Loucy (cell line): ENCODE results near the gene PRKAR2B.

Experiments used
- H2AFZ ChIP-seq: fragments of 200-600 bp; sonication (generic); 2 replicates; pipeline ENCODE4 v1.6.0; 2016; ENCODE audit warnings: antibody characterized with exemption, mild to moderate bottlenecking, low read length, moderate library complexity
- H3F3A ChIP-seq: fragments of 200-600 bp; 2 replicates; pipeline ENCODE4 v1.6.0; 2016; ENCODE audit warnings: antibody characterized with exemption, low read depth, mild to moderate bottlenecking
- H3K27me3 ChIP-seq: fragments of 200-600 bp; sonication (generic); 2 replicates; pipeline ENCODE4 v1.6.1; 2014; ENCODE audit warnings: low read length, mild to moderate bottlenecking; ENCODE audit not compliant: insufficient read depth, poor library complexity, severe bottlenecking
- H3K36me3 ChIP-seq: fragments of 200-600 bp; sonication (generic); 2 replicates; pipeline ENCODE4 v1.6.1; 2016; ENCODE audit warnings: low read length; ENCODE audit not compliant: insufficient read depth
- H3K4me1 ChIP-seq: fragments of 200-600 bp; sonication (generic); 2 replicates; pipeline ENCODE4 v1.5.1; 2014; ENCODE audit warnings: low read length, mild to moderate bottlenecking; ENCODE audit not compliant: insufficient read depth, poor library complexity, severe bottlenecking
- H3K4me2 ChIP-seq: fragments of 200-600 bp; sonication (generic); 2 replicates; pipeline ENCODE4 v1.6.0; 2014; ENCODE audit warnings: antibody characterized with exemption, low read length, low read depth, mild to moderate bottlenecking; ENCODE audit not compliant: poor library complexity, severe bottlenecking
- H3K4me3 ChIP-seq: fragments of 200-600 bp; sonication (generic); 2 replicates; pipeline ENCODE4 v1.5.1; 2014; ENCODE audit warnings: low read length, mild to moderate bottlenecking, mixed read lengths; ENCODE audit not compliant: poor library complexity, severe bottlenecking
- H3K79me2 ChIP-seq: fragments of 200-600 bp; sonication (generic); 2 replicates; pipeline ENCODE4 v1.6.1; 2014; ENCODE audit warnings: low read length; ENCODE audit not compliant: insufficient read depth
- H3K9ac ChIP-seq: fragments of 200-600 bp; sonication (generic); 2 replicates; pipeline ENCODE4 v1.6.0; 2014; ENCODE audit warnings: mild to moderate bottlenecking, low read depth, low read length, moderate library complexity; ENCODE audit not compliant: poor library complexity, severe bottlenecking
- H3K9me2 ChIP-seq: fragments of 200-600 bp; sonication (generic); replicated peaks from 2 replicates; pipeline ENCODE4 v1.6.1; 2016; ENCODE audit warnings: low read depth, low read length, mixed read lengths
- H3K9me3 ChIP-seq: fragments of 200-600 bp; sonication (generic); 2 replicates; pipeline ENCODE4 v1.6.1; 2014; ENCODE audit warnings: mild to moderate bottlenecking, antibody characterized with exemption, low read length, low read depth; ENCODE audit not compliant: insufficient read depth
- H4K20me1 ChIP-seq: fragments of 200-600 bp; sonication (generic); 2 replicates; pipeline ENCODE4 v1.6.0; 2014; ENCODE audit warnings: antibody characterized with exemption, low read length, mild to moderate bottlenecking; ENCODE audit not compliant: insufficient read depth, poor library complexity, severe bottlenecking
- EZH2phosphoT487 ChIP-seq: fragments of 200-600 bp; IDR thresholded peaks from 2 replicates; pipeline ENCODE4 v1.6.1; 2018; ENCODE audit warnings: antibody characterized with exemption, mild to moderate bottlenecking, moderate library complexity, borderline replicate concordance
- TF ChIP-seq, protein P1 (sequence below): fragments of 200-600 bp; sonication (generic); conservative IDR thresholded peaks from 2 replicates; pipeline ENCODE4 v1.5.1; 2014; ENCODE audit warnings: mild to moderate bottlenecking, antibody characterized with exemption, low read length

Gene PRKAR2B

DNA sequence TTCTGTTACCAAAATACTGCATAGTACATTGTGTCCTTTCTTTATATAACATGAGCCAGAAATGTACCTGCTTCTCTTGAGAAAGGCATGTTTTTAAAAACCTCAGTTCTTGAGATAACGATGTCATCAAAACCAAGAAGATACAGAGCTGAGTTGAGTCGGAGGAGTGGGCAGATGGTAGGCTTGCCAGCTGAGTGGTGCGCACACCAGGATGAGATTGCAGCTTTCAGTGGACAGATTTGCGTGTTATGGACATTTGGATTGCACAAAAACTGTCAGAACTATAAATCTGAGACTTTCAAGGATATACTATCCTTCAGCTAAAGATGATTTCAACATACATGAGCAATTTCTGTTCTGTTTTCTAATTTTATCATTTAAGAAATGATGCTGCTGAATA, 25.0 kb downstream of the PRKAR2B start:
- H3K79me2 ChIP-seq, result no peaks in the 10 kb centered on the region
- no peak overlapping the region for H3K4me2 ChIP-seq
- H3K9ac ChIP-seq, result no peak overlapping the region
- no peaks in the 10 kb centered on the region for H3K9me3 ChIP-seq
- no peaks in the 10 kb centered on the region for H3F3A ChIP-seq
- TF ChIP-seq EZH2phosphoT487, result no peak
- TF ChIP-seq, protein P1, sequence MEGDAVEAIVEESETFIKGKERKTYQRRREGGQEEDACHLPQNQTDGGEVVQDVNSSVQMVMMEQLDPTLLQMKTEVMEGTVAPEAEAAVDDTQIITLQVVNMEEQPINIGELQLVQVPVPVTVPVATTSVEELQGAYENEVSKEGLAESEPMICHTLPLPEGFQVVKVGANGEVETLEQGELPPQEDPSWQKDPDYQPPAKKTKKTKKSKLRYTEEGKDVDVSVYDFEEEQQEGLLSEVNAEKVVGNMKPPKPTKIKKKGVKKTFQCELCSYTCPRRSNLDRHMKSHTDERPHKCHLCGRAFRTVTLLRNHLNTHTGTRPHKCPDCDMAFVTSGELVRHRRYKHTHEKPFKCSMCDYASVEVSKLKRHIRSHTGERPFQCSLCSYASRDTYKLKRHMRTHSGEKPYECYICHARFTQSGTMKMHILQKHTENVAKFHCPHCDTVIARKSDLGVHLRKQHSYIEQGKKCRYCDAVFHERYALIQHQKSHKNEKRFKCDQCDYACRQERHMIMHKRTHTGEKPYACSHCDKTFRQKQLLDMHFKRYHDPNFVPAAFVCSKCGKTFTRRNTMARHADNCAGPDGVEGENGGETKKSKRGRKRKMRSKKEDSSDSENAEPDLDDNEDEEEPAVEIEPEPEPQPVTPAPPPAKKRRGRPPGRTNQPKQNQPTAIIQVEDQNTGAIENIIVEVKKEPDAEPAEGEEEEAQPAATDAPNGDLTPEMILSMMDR, result no peak
- no peaks in the 10 kb centered on the region for H3K27me3 ChIP-seq
- no peaks in the 10 kb centered on the region for H3K36me3 ChIP-seq
- H3K4me3 ChIP-seq, result no peak overlapping the region
- H3K9me2 ChIP-seq, result no peaks in the 10 kb centered on the region
- no peak overlapping the region for H2AFZ ChIP-seq
- no peaks in the 10 kb centered on the region for H3K4me1 ChIP-seq
- H4K20me1 ChIP-seq, result no peaks in the 10 kb centered on the region

DNA sequence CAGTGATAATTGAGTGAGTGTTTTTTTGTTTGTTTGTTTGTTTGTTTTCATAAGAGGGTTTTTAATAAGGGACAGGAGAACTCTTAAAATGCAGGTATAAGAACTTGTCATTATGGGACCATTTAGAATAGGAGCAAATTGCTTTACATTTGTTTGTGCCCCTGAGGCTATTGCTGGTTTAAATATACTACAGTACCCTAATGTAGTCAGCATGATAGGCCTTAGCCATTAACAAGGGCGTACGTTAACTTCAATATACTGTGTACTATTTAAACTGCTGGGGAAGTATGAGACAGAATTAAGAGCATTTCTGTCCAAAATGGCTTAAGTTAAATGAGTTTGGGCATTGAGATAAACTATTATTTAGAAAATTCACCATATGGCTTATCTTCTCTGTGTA, 26.2 kb downstream of the PRKAR2B start:
- no peak overlapping the region for H3K9ac ChIP-seq
- no peaks in the 10 kb centered on the region for H4K20me1 ChIP-seq
- H3F3A ChIP-seq, result no peaks in the 10 kb centered on the region
- no peaks in the 10 kb centered on the region for H3K4me1 ChIP-seq
- H3K79me2 ChIP-seq, result no peaks in the 10 kb centered on the region
- H2AFZ ChIP-seq, result no peak overlapping the region
- H3K9me3 ChIP-seq, result no peaks in the 10 kb centered on the region
- H3K4me2 ChIP-seq, result no peak overlapping the region
- TF ChIP-seq, protein P1, result no peak
- TF ChIP-seq EZH2phosphoT487, result no peak
- no peaks in the 10 kb centered on the region for H3K36me3 ChIP-seq
- H3K9me2 ChIP-seq, result no peaks in the 10 kb centered on the region
- H3K4me3 ChIP-seq, result no peak overlapping the region
- H3K27me3 ChIP-seq, result no peaks in the 10 kb centered on the region

DNA sequence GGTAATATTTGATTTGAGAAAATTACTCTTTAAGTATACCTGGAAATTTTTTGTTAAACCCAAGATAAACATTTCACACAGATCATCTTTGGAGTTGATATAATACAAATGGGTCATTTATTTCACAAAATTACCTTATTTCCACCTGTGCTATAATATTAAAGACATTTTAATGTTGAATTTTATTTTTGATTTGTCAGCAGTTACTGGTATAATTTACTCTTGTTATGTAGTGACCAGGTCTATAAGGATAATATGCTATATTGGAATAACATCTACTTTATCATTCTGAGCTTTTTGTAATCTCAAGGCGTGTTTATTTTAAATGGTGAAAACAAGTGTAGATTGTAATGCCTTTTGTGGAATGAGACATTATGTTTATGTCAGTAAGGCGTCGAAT, 26.6 kb downstream of the PRKAR2B start:
- H3K9me2 ChIP-seq, result no peaks in the 10 kb centered on the region
- no peaks in the 10 kb centered on the region for H4K20me1 ChIP-seq
- no peaks in the 10 kb centered on the region for H3K9me3 ChIP-seq
- H3F3A ChIP-seq, result no peaks in the 10 kb centered on the region
- no peak overlapping the region for H3K9ac ChIP-seq
- no peaks in the 10 kb centered on the region for H3K79me2 ChIP-seq
- no peaks in the 10 kb centered on the region for H3K27me3 ChIP-seq
- H3K4me1 ChIP-seq, result no peaks in the 10 kb centered on the region
- H2AFZ ChIP-seq, result no peak overlapping the region
- H3K4me3 ChIP-seq, result no peak overlapping the region
- TF ChIP-seq, protein P1, result no peak
- TF ChIP-seq EZH2phosphoT487, result no peak
- no peaks in the 10 kb centered on the region for H3K36me3 ChIP-seq
- no peak overlapping the region for H3K4me2 ChIP-seq
